Spinal cord (tissue), 10 donors: ENCODE results near the gene GRB14. TPM values are rescaled to one million over a fixed set of nuclear protein-coding genes. Genes with fewer than 3 reads are reported as not detected.
A peak's percentile ranks its signal among the peaks of the same experiment; 100 is the strongest.

Experiments used
- DNase-seq, 6 donors: peaks; one replicate each; pipeline versions ENCODE4 v3.0.0 to v3.0.0-alpha.2; 2013 to 2015; ENCODE audit warnings: low spot score in 6 of 6, low read depth in 4 of 6
- H3K27ac ChIP-seq: one replicate; pipeline ENCODE4 v1.5.1; 2013; ENCODE audit warnings: low read depth, low read length, control low read depth
- H3K27me3 ChIP-seq: one replicate; pipeline ENCODE4 v1.6.1; 2013; ENCODE audit warnings: low read length; ENCODE audit not compliant: control insufficient read depth, insufficient read depth
- H3K36me3 ChIP-seq: one replicate; pipeline ENCODE4 v1.6.1; 2013; ENCODE audit warnings: low read length; ENCODE audit not compliant: control insufficient read depth, insufficient read depth
- H3K4me1 ChIP-seq: one replicate; pipeline ENCODE4 v1.6.1; 2013; ENCODE audit warnings: low read length; ENCODE audit not compliant: control insufficient read depth, insufficient read depth
- H3K4me3 ChIP-seq: one replicate; pipeline ENCODE4 v1.5.1; 2013; ENCODE audit warnings: low read depth, low read length, control low read depth
- H3K9me3 ChIP-seq: one replicate; pipeline ENCODE4 v1.6.1; 2013; ENCODE audit warnings: low read length; ENCODE audit not compliant: control insufficient read depth, insufficient read depth
- WGBS: methylation state at CpG from one replicate; pipeline ENCODE4 v1.1.5; 2013; ENCODE audit warnings: missing lambda C conversion rate; ENCODE audit not compliant: insufficient coverage; 5-methylcytosine and 5-hydroxymethylcytosine counted together
- polyA plus RNA-seq, 2 donors: library from polyadenylated mRNA; unstranded; fragments of 120-200 nt; gene quantifications; one replicate each; pipeline ENCODE4 v1.2.1, GENCODE V29; 2013; ENCODE audit not compliant: insufficient read length in 2 of 2
- total RNA-seq, 2 donors: library from RNA; depleted of rRNA in 1 of 2; stranded (reverse); fragments of 120-200 nt in 1 of 2; fragments of >200 nt in 1 of 2; gene quantifications; one replicate each; pipeline versions ENCODE4 v1.2.3 to v1.2.4, GENCODE V29; 2013 to 2014
- donor health status: healthy.

GRB14 gene
- total and polyA plus RNA-seq, 4 donors, result 11.3 to 31.5 (median 16.5) TPM

DNA sequence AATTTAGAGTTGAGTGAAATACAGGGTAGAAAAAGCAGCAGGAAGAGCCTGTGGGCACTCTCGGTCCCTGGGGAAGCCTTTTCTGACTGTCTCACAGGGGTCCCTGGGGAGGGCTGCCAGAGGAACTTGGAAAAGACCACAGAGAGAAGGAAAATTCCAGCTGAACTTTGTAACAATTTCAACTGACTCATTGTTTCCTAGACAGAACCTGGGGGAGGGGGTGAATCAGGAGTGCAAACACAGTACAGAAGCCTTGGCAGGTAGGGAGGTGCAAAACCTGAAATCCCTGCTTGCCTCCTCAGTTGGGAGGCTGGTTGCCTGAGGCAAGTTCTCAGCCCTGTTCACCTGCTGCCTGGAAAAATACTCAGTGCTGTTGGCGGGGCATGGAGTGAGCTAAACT is 106.8 kb downstream of the GRB14 start:
- no peaks in the 10 kb centered on the region for H3K27me3 ChIP-seq

DNA sequence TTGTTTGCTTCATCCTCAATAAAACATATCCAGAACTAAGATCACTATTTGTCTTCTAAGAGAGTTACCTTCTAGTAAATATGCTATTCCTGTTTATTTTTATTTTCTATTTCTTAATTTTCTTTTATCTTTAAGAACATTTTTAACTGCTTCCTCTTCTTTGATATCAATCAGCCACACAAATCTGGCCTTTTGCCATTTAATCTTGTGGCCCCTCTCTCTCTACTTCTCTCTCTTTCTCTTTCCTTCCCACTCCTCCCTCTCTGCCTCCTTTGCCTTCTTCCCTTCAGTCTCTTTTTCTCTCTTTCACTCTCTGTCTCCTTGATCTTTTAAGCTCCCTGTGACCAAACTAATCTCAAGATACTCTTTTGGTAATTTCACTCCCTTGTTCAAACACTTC is 108.4 kb downstream of the GRB14 start:
- no peak overlapping the region for H3K27ac ChIP-seq
- H3K9me3 ChIP-seq, result peaks cover 1% of the 10 kb centered on the region
- no peak for DNase-seq
- H3K4me1 ChIP-seq, result no peaks in the 10 kb centered on the region
- no peak overlapping the region for H3K4me3 ChIP-seq
- H3K36me3 ChIP-seq, result no peaks in the 10 kb centered on the region
- no peaks in the 10 kb centered on the region for H3K27me3 ChIP-seq

More for the DNA sequence above, 106.8 kb downstream of the GRB14 start:
- DNase-seq, result no peak
- Histone ChIP-seq H3K9me3 (peaks cover 1% of the 10 kb centered on the region), H3K4me1 (no peaks in the 10 kb centered on the region), H3K4me3 (no peak overlapping the region), H3K36me3 (no peaks in the 10 kb centered on the region), H3K27ac (no peak overlapping the region)
- WGBS, result 92% methylated on average over 2 of the region's 2 CpGs

DNA sequence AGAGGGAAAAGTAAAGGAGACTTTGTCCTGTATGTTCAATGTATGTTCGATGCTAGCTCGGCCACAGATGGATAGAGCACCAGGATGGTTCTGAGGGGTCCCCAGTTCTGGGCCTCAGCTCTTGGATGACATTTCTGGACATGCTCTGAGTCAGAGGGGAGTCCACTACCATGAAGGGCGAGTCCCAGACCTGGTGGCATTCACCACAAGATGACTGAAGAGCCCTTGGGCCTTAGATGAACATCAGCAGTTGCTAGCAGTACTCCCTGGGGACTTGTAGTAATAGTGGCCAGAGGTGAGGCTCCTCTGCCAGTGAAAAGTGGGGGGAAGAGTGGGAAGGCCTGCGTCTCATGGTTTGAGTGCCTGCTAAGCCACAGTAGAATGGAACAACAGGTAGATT is 109.5 kb downstream of the GRB14 start:
- Histone ChIP-seq H3K4me3 (no peak overlapping the region), H3K36me3 (no peaks in the 10 kb centered on the region), H3K27me3 (no peaks in the 10 kb centered on the region), H3K4me1 (no peaks in the 10 kb centered on the region), H3K9me3 (peaks cover 1% of the 10 kb centered on the region), H3K27ac (no peak overlapping the region)
- WGBS, result 100% methylated on average over 4 of the region's 4 CpGs
- no peak for DNase-seq

DNA sequence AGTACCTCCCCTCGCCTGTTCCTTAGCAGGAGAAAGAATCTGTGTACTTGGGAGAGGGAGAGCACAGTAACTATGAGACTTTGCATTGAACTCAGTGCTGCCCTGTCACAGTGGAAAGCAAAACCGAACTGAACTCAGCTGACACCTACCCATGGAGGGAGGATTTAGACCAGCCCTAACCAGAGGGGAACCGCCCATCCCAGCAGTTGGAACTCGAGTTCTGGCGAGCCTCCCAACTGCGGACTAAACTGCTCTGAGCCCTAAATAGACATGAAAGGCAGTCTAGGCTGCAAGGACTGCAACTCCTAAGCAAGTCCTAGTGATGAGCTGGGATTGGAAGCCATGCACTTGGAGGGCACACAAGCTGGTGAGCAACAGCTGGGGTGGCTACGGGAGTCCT is 110.4 kb downstream of the GRB14 start:
- no peaks in the 10 kb centered on the region for H3K4me1 ChIP-seq
- H3K36me3 ChIP-seq, result no peaks in the 10 kb centered on the region
- no peaks in the 10 kb centered on the region for H3K9me3 ChIP-seq
- H3K27me3 ChIP-seq, result no peaks in the 10 kb centered on the region
- no peak for DNase-seq
- 93% methylated on average over 6 of the region's 7 CpGs for WGBS
- H3K4me3 ChIP-seq, result no peak overlapping the region
- no peak overlapping the region for H3K27ac ChIP-seq

DNA sequence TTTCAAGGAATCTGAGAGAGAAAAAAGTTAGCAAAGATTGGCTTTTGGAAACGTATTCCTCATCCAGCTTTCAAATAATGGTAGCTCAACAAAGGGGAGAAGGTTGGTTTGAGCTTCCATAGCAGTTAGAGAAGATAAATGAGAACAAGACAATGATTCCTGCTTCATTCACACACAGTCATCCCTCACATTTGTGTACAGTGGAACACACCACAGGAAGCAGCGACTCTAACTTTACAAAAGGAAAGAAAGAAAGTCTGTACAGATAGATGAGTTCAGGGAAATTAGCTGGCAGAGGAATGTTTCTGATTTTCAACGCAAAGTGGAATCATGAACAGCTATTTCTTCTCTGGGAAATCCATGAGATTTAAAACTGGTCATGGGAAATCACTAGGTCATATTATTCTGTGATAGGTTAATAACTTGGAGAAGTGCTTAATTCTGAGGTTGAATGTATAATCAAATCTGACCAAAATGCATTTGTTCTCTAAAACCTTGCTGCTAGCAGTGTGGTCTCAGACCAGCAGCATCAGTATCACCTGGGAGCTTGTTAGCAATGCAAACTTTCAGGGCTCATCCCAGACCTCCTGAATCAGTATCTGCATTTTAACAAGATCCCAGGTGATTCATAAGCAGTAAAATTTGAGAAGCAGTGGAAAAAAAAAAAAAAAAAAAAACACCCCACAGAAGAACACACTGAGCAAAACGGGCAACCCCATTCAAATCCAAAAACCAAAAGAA is 112.0 kb downstream of the GRB14 start:
- H3K4me3 ChIP-seq, result no peak overlapping the region
- H3K27ac ChIP-seq, result no peak overlapping the region
- WGBS, result 33% methylated on average over 1 of the region's 4 CpGs
- H3K4me1 ChIP-seq, result no peaks in the 10 kb centered on the region
- DNase-seq, result no peak
- H3K9me3 ChIP-seq, result no peaks in the 10 kb centered on the region
- no peaks in the 10 kb centered on the region for H3K27me3 ChIP-seq
- H3K36me3 ChIP-seq, result no peaks in the 10 kb centered on the region

DNA sequence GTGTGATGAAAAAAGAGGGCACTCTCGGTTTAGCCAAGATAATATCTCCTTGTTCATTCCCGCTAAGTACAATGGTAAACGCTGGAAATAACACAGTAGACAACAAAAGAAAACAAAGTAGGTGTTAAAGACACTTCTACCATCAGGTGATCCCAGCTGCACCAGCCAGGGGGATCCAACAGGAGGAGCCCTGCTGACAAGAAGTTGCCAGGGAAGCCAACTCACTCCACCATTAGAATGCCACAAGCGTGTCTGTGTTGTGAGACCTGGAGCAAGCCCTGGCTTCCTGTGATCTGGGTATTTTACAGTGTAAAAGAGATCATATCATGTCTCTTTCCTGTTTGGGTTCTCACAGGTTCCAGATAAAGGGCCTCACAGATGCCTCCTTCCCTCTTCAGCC is 117.0 kb downstream of the GRB14 start:
- Histone ChIP-seq H3K27me3 (no peaks in the 10 kb centered on the region), H3K27ac (no peak overlapping the region), H3K4me3 (no peak overlapping the region), H3K36me3 (no peaks in the 10 kb centered on the region), H3K4me1 (no peaks in the 10 kb centered on the region), H3K9me3 (no peaks in the 10 kb centered on the region)
- DNase-seq, result no peak
- no CpG with 5 or more reads among the region's 4 CpGs for WGBS

DNA sequence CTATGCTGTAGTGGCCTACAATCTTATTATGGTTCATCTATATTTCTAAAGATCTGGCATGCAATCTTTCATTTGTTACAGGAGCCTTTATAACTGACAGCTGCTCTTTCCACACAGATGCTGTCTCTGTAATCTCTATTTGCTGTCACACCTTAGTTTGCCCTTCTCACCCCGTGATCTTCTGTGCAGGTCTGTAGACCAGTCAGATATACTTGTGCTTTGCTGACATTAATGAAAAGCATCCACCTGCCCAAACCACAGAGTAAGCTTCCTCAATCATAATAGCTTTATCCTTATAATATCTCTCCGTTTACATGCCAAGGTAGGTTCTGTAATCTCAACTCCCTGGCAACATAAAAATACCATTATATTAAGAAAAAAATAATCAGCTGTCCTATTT is 122.4 kb downstream of the GRB14 start:
- Histone ChIP-seq H3K36me3 (no peaks in the 10 kb centered on the region), H3K9me3 (no peaks in the 10 kb centered on the region), H3K27me3 (no peaks in the 10 kb centered on the region), H3K27ac (no peak overlapping the region), H3K4me3 (no peak overlapping the region), H3K4me1 (no peaks in the 10 kb centered on the region)
- WGBS, result 100% methylated on average over 1 of the region's 2 CpGs
- no peak for DNase-seq

DNA sequence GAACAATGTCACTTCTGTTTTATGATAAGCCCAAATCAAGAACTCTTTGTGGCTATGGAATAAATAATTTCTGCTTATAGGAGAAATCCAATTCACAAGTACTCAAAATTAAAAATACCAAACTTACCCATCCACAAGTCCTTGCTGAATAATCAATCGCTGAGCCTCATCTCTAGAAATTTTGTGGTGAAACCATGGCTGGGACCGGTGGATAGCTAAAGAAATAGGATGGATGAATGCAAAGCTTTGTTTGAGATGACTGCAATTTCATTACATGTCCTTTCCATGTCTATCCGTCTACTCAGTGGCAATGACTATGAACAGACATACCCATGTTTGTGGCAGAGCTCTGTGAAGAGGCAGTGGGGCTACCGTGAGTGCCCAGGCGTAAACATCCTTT is 124.4 kb downstream of the GRB14 start:
- Histone ChIP-seq H3K4me1 (no peaks in the 10 kb centered on the region), H3K27ac (no peak overlapping the region)

DNA sequence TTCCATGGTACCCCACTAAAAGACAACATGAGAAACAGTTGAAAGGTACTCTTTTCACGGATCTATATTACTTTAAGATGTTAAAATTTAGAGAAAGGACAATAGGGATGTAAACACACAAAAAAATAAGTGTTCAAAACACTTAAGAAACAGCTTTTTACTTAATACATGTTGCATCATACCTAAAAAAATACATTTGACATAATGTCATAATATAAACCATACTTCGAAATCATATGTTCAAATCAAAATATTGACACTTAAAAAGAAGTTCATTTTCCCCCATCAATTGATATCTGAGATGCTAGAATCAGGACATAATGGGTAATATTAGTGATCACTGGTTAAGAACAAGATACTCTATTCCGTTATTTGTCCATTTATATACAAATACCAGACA is 124.9 kb downstream of the GRB14 start:
- no CpG with 5 or more reads among the region's 3 CpGs for WGBS
- H3K4me3 ChIP-seq, result no peak overlapping the region
- no peak for DNase-seq

More for the DNA sequence above, 124.4 kb downstream of the GRB14 start:
- no peaks in the 10 kb centered on the region for H3K9me3 ChIP-seq
- no peak overlapping the region for H3K4me3 ChIP-seq
- WGBS, result 80% methylated on average over 1 of the region's 5 CpGs
- no peaks in the 10 kb centered on the region for H3K27me3 ChIP-seq
- DNase-seq, result peak in 1 of 6 donors; percentile 18
- no peaks in the 10 kb centered on the region for H3K36me3 ChIP-seq

DNA sequence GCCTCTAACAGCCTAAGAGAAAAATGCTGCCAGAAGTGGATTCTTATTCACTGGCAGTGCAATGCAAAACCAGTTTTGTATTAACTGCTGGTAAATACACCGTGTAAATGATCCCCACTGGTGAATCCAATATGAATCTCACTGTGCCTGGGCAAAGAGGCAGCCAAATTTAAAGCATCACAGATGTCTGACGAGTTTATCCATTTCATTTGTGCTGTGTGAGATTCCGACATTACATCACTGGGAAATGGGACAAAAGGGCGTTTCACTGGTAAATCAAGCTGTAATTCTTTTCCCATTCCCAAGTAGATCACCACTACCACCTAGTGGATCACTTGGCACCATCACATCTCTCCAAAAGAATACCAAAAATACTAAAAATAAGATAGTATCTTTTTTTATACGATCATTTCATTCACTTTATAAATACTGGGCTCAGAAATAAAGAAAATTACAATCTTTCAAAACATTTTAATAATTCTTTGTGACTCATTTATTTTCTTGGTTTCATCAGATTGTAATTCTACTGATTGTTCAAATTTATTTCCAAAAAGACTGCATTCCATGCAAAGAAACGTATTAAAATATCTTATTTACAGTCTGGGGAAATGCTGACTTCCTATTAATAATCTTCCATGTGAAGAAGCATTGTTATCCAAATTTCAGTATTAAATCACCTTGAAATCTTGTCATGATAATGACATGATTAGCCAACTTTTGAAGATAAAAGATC is 125.6 kb downstream of the GRB14 start:
- Histone ChIP-seq H3K27ac (peak overlapping the region; percentile 50), H3K4me3 (no peak overlapping the region), H3K36me3 (no peaks in the 10 kb centered on the region), H3K9me3 (no peaks in the 10 kb centered on the region), H3K4me1 (no peaks in the 10 kb centered on the region), H3K27me3 (no peaks in the 10 kb centered on the region)
- peak; percentile 48 to 92 (median 56) for DNase-seq
- 0% methylated on average over 1 of the region's 6 CpGs for WGBS

More for the DNA sequence above, 124.9 kb downstream of the GRB14 start:
- Histone ChIP-seq H3K27me3 (no peaks in the 10 kb centered on the region), H3K36me3 (no peaks in the 10 kb centered on the region), H3K9me3 (no peaks in the 10 kb centered on the region), H3K4me1 (no peaks in the 10 kb centered on the region), H3K27ac (no peak overlapping the region)
